ENCODE measurements around the gene HBM.

The HBM gene

GRCh38 chr16:180101-180675 lies 14.4 kb downstream of the HBM start, which contains the start of gene HBQ1:
Gene HBQ1, plus strand, starts transcription at chr16:180459. Its CDS starts 28 bp downstream, at chr16:180487.
- DNase-seq (ENCODE audit: insufficient read length, low spot score) = peak; percentile 91
- TF ChIP-seq, protein P1, sequence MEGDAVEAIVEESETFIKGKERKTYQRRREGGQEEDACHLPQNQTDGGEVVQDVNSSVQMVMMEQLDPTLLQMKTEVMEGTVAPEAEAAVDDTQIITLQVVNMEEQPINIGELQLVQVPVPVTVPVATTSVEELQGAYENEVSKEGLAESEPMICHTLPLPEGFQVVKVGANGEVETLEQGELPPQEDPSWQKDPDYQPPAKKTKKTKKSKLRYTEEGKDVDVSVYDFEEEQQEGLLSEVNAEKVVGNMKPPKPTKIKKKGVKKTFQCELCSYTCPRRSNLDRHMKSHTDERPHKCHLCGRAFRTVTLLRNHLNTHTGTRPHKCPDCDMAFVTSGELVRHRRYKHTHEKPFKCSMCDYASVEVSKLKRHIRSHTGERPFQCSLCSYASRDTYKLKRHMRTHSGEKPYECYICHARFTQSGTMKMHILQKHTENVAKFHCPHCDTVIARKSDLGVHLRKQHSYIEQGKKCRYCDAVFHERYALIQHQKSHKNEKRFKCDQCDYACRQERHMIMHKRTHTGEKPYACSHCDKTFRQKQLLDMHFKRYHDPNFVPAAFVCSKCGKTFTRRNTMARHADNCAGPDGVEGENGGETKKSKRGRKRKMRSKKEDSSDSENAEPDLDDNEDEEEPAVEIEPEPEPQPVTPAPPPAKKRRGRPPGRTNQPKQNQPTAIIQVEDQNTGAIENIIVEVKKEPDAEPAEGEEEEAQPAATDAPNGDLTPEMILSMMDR (IDR thresholded peaks at IDR 0.05; ENCODE audit: insufficient read depth, missing control alignments) = peak; percentile 54

GRCh38 chr16:180681-181564 lies 15.1 kb downstream of the HBM start:
- TF ChIP-seq, protein P1 (IDR thresholded peaks at IDR 0.05; ENCODE audit: insufficient read depth, missing control alignments) = no peak
- FAIRE-seq (no peak), DNase-seq (ENCODE audit: insufficient read length, low spot score) (peak; percentile 94)

More at GRCh38 chr16:180101-180675, 14.4 kb downstream of the HBM start, which contains the start of gene HBQ1:
- FAIRE-seq = no peak

- TF ChIP-seq, protein P1 (IDR thresholded peaks at IDR 0.05; ENCODE audit: insufficient read depth, missing control alignments) = peak; percentile 82
- DNase-seq (ENCODE audit: insufficient read length, low spot score) (no peak), FAIRE-seq (no peak)
Observed at GRCh38 chr16:181565-182021, 15.8 kb downstream of the HBM start.

- TF ChIP-seq, protein P1 (IDR thresholded peaks at IDR 0.05; ENCODE audit: insufficient read depth, missing control alignments) = no peak
- DNase-seq (ENCODE audit: insufficient read length, low spot score) (no peak), FAIRE-seq (no peak)
Observed at GRCh38 chr16:183005-183404, 17.2 kb downstream of the HBM start.

DNA sequence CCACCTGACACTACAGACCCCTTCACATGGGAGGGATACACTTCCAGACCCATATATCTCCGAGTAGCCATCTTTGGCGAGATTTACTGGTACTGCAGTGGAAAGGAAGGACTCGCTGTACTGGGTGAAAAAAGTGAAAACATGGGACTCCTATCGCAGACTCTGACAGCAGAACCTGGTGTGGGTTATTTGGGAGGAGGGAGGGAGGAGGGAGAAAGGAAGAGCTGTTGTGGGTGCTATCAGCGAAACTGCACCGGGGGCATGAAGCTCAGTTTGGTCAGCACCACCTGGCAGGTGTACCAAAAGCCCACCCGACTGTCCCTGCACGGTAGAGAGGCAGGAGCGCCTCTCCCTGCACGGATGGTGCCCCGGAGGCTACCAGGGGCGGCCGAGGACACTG lies 19.4 kb downstream of the HBM start:
- FAIRE-seq (no peak), DNase-seq (ENCODE audit: insufficient read length, low spot score) (no peak)
- TF ChIP-seq, protein P1 (IDR thresholded peaks at IDR 0.05; ENCODE audit: insufficient read depth, missing control alignments) = no peak

DNA sequence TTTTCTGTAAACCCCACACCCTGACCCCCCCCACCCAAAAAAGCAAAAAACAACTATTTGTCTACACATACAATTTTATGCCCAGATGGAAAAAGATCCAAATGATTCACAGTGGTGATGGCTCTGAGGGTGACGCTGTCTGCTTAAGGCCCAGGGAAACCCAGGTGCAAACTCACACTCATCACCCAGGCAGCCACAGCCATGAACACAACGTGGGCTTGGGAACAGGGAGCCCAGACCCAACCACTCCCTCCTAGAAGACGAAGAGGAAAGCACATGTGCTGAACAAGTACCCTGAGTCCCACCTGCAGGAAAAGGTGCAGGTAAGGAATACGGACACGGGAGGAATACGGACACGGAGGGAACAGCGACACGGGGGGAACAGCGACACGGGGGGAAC lies 19.9 kb downstream of the HBM start:
- TF ChIP-seq, protein P1 (IDR thresholded peaks at IDR 0.05; ENCODE audit: insufficient read depth, missing control alignments) = no peak
- FAIRE-seq = no peak
- DNase-seq (ENCODE audit: insufficient read length, low spot score) = no peak

Measured in D721Med (cell line).